ENCODE data around the gene SLC16A10.
A peak's percentile ranks its signal among the peaks of the same experiment; 100 is the strongest.
"Not testable (repeated sequence)": the region's sequence is repeated elsewhere in the genome, so short reads cannot be mapped to it uniquely, and the experiment has no call there.

SLC16A10 gene

DNA sequence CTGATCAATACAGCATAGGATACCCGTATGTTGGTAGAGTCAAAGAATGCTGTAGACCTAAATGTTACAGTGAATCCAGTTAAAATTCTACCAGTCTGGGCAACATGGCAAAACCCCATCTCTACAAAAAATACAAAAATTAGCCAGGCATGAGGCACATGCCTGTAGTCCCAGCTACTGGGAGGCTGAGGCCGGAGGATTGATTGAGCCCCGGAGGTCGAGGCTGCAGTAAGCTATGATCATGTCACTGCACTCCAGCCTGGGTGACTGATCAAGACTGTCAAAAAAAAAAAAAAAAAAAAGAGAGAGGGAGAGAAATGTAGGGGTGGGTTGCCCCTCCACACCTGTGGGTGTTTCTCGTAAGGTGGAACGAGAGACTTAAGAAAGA is 167.5 kb downstream of the SLC16A10 start:
- H3K36me3 ChIP-seq (ENCODE audit: control insufficient read depth, insufficient read depth, low read length, severe bottlenecking), result no peaks in the 10 kb centered on the region
- no peak for DNase-seq (ENCODE audit: low read depth)
- peaks cover 5% of the 10 kb centered on the region for H3K4me1 ChIP-seq (ENCODE audit: control insufficient read depth, insufficient read depth, low read length)
- H3K27me3 ChIP-seq (replicated peaks; ENCODE audit: control insufficient read depth, insufficient read depth, low read length), result no peaks in the 10 kb centered on the region
- H3K9ac ChIP-seq (ENCODE audit: low read length), result no peak overlapping the region
- no peaks in the 10 kb centered on the region for H3K9me3 ChIP-seq (ENCODE audit: control insufficient read depth, low read length)
- H3K4me3 ChIP-seq (ENCODE audit: low read length), result no peak overlapping the region

DNA sequence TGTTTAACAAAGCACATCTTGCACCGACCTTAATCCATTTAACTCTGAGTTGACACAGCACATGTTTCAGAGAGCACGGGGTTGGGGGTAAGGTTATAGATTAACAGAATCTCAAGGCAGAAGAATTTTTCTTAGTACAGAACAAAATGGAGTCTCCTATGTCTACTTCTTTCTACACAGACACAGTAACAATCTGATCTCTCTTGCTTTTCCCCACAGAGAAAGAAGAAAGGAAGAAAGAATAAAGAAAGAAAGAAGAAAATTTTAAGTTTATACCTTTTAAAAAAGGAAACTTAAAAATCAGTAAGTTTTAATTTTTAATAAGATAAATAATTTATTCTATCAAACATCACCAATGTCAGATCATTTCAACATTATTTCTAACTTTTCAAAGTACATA is 168.5 kb downstream of the SLC16A10 start:
- not testable (repeated sequence) for H3K9ac ChIP-seq (ENCODE audit: low read length); H3K4me3 ChIP-seq (ENCODE audit: low read length); H3K36me3 ChIP-seq (ENCODE audit: control insufficient read depth, insufficient read depth, low read length, severe bottlenecking); H3K9me3 ChIP-seq (ENCODE audit: control insufficient read depth, low read length); H3K27me3 ChIP-seq (replicated peaks; ENCODE audit: control insufficient read depth, insufficient read depth, low read length); DNase-seq (ENCODE audit: low read depth)
- peaks cover 13% of the 10 kb centered on the region for H3K4me1 ChIP-seq (ENCODE audit: control insufficient read depth, insufficient read depth, low read length)

DNA sequence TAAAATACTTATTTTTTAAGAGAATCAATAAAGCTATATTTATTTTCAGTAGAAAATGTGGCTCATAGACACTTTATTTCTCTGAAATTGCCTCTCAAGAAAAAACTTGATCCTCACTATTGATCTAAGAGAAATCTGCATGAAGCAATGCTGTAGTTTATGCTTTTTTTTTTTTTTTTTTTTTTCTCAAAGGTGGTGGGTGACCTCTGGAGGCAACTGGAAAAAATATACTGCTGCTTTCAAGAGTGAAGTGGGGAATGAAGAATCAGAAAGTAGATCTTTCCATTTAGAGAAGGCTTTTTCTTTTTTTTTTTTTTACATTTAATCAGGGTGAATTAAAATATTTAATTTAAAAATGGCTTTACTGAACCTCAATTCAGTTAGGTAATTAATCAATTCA is 169.3 kb downstream of the SLC16A10 start:
- DNase-seq (ENCODE audit: low read depth), result no peak
- peaks cover 13% of the 10 kb centered on the region for H3K4me1 ChIP-seq (ENCODE audit: control insufficient read depth, insufficient read depth, low read length)

DNA sequence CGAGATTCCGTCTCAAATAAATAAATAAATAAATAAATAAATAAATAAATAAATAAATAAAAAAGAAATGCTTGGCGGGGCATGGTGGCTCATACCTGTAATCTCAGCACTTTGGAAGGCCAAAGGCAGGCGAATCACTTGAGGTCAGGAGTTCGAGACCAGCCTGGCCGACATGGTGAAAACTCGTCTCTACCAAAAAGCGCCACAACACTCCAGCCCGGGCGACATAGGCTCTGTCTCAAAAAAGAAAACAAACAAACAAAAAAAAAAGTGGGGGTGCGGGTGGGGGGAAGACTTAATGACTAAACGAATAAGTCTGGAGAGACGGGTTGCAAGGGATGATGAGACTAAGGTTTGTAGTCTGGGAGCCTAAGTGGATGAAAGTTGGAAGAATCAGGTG is 170.7 kb downstream of the SLC16A10 start:
- no peaks in the 10 kb centered on the region for H3K27me3 ChIP-seq (replicated peaks; ENCODE audit: control insufficient read depth, insufficient read depth, low read length)
- H3K36me3 ChIP-seq (ENCODE audit: control insufficient read depth, insufficient read depth, low read length, severe bottlenecking), result no peaks in the 10 kb centered on the region
- no peaks in the 10 kb centered on the region for H3K9me3 ChIP-seq (ENCODE audit: control insufficient read depth, low read length)
- no peak for DNase-seq (ENCODE audit: low read depth)
- H3K4me3 ChIP-seq (ENCODE audit: low read length), result no peak overlapping the region
- peaks cover 13% of the 10 kb centered on the region for H3K4me1 ChIP-seq (ENCODE audit: control insufficient read depth, insufficient read depth, low read length)
- H3K9ac ChIP-seq (ENCODE audit: low read length), result no peak overlapping the region

More for the DNA sequence above, 169.3 kb downstream of the SLC16A10 start:
- Histone ChIP-seq H3K36me3 (ENCODE audit: control insufficient read depth, insufficient read depth, low read length, severe bottlenecking) (no peaks in the 10 kb centered on the region), H3K9ac (ENCODE audit: low read length) (no peak overlapping the region), H3K4me3 (ENCODE audit: low read length) (no peak overlapping the region), H3K9me3 (ENCODE audit: control insufficient read depth, low read length) (no peaks in the 10 kb centered on the region), H3K27me3 (replicated peaks; ENCODE audit: control insufficient read depth, insufficient read depth, low read length) (no peaks in the 10 kb centered on the region)

DNA sequence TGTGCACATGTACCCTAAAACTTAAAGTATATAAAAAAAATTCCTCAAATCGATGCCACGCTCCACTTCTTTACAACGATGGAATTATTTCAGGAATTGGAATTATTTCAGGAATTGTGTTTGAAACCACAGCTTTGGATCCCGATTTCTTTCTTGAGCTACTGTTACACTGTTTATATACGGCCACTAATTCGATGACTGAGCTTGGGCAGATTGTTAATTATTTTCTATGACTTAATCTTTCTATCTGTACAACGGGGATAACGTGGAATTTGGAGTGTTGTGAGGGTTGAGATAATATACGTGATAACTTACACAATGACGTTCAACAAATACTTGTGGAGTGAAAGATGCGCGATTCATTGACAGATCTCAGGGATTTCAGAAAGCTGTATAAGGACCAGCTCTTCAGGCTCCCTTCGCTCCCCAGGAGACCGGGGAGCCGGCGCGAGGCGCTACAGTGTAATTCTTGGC is 171.3 kb downstream of the SLC16A10 start:
- Histone ChIP-seq H3K4me3 (ENCODE audit: low read length) (peak overlapping the region; percentile 94), H3K36me3 (ENCODE audit: control insufficient read depth, insufficient read depth, low read length, severe bottlenecking) (no peaks in the 10 kb centered on the region), H3K4me1 (ENCODE audit: control insufficient read depth, insufficient read depth, low read length) (peaks cover 16% of the 10 kb centered on the region), H3K27me3 (replicated peaks; ENCODE audit: control insufficient read depth, insufficient read depth, low read length) (no peaks in the 10 kb centered on the region), H3K9me3 (ENCODE audit: control insufficient read depth, low read length) (no peaks in the 10 kb centered on the region), H3K9ac (ENCODE audit: low read length) (peak overlapping the region; percentile 74)
- DNase-seq (ENCODE audit: low read depth), result no peak

DNA sequence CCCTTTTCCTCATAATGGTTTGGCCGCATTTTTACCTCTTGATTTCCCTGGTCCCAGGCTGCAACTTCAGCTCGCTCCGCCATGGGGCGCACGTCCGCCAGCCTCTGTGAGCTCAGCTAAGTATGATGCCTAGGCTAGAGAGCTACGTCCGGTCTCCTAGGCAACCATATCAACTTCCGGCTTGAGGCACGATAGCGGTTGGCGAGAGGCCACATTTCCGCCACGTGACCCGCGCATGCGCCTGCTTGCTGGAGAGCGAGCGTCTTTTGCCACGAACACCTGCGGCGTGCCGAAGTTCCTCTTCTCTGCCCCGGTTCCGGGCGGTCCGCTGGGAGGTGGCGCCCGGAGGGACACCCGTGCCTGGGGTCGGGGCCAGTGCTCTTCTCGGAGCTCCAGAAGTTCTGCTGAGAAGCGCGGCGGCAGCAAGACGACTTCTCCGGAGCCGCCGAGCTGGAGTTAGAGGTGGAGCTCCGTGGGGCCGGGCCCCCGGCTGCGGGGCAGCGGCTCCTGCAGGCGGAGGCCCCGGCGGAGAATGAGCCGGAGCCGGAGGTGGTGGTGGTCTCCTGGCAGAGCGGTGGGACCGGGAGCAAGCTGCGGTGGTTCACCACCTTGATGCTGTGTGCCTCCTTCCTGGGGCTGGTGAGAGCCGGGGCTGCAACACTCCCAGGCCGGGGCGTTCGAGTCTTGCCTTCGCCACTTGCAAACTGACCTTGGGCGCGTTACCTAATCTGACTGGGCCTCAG is 172.0 kb downstream of the SLC16A10 start:
- peak overlapping the region; percentile 86 for H3K9ac ChIP-seq (ENCODE audit: low read length)
- peaks cover 22% of the 10 kb centered on the region for H3K4me1 ChIP-seq (ENCODE audit: control insufficient read depth, insufficient read depth, low read length)
- DNase-seq (ENCODE audit: low read depth), result peak; percentile 100
- peak overlapping the region; percentile 94 for H3K4me3 ChIP-seq (ENCODE audit: low read length)
- no peaks in the 10 kb centered on the region for H3K27me3 ChIP-seq (replicated peaks; ENCODE audit: control insufficient read depth, insufficient read depth, low read length)
- no peaks in the 10 kb centered on the region for H3K9me3 ChIP-seq (ENCODE audit: control insufficient read depth, low read length)
- H3K36me3 ChIP-seq (ENCODE audit: control insufficient read depth, insufficient read depth, low read length, severe bottlenecking), result no peaks in the 10 kb centered on the region

DNA sequence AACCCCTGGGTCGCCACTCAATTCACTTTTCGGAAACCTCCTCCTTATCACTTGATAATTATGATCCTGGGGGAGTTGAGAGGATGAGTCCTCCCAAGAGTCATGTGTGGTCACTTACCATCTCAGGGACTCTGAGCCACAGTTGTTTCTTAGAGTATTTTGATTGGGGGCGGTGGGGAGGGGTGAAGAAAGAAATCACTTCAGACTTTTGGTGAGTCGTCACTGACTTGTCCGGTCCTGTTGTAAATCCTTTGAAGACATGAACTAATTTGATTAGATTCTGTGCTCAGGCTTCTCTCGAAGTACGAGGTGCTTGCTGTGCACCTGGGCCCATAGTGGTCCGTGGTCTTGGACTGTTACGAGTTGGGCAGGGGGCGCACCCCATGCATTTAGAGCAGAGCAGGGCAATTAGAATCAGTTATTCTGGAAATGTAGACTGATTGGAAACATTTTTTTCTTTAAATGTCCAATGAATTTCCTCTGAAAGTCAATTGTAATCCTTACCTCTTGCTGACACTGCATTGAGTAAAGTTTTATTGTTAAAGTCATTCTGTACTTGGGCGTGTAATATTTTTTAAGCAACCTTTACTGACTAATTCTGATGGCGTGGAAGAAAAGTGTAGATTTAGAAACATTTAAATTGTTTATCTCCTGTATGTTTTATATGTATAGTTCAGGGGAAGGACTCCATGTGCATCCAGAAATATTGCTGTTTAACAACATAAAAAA is 173.4 kb downstream of the SLC16A10 start:
- Histone ChIP-seq H3K4me1 (ENCODE audit: control insufficient read depth, insufficient read depth, low read length) (peaks cover 23% of the 10 kb centered on the region), H3K9ac (ENCODE audit: low read length) (peak overlapping the region; percentile 34), H3K4me3 (ENCODE audit: low read length) (peak overlapping the region; percentile 94), H3K27me3 (replicated peaks; ENCODE audit: control insufficient read depth, insufficient read depth, low read length) (no peaks in the 10 kb centered on the region), H3K9me3 (ENCODE audit: control insufficient read depth, low read length) (no peaks in the 10 kb centered on the region), H3K36me3 (ENCODE audit: control insufficient read depth, insufficient read depth, low read length, severe bottlenecking) (peaks cover 3% of the 10 kb centered on the region)
- no peak for DNase-seq (ENCODE audit: low read depth)

DNA sequence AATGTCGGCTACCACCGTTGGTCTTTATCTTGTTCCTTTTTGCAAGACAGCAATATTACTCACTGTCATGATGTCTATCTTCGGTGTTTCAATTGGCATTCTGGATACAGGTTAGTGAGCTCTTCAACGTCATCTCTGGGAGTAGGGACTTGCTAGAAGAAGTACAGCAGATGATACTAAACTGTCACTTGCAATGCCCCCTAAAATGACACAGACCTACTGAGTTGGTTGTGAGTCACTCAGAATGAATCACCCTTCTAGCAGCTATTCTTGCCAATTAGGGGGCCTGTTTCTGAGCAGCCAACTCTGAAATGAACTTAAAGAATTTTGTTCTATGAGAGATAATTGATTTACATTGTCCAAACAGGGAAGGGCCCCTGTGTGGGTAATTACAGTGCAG is 176.5 kb downstream of the SLC16A10 start:
- Histone ChIP-seq H3K9ac (ENCODE audit: low read length) (no peak overlapping the region), H3K27me3 (replicated peaks; ENCODE audit: control insufficient read depth, insufficient read depth, low read length) (no peaks in the 10 kb centered on the region), H3K36me3 (ENCODE audit: control insufficient read depth, insufficient read depth, low read length, severe bottlenecking) (peaks cover 31% of the 10 kb centered on the region), H3K4me3 (ENCODE audit: low read length) (no peak overlapping the region), H3K9me3 (ENCODE audit: control insufficient read depth, low read length) (no peaks in the 10 kb centered on the region), H3K4me1 (ENCODE audit: control insufficient read depth, insufficient read depth, low read length) (peaks cover 18% of the 10 kb centered on the region)
- DNase-seq (ENCODE audit: low read depth), result peak; percentile 64

DNA sequence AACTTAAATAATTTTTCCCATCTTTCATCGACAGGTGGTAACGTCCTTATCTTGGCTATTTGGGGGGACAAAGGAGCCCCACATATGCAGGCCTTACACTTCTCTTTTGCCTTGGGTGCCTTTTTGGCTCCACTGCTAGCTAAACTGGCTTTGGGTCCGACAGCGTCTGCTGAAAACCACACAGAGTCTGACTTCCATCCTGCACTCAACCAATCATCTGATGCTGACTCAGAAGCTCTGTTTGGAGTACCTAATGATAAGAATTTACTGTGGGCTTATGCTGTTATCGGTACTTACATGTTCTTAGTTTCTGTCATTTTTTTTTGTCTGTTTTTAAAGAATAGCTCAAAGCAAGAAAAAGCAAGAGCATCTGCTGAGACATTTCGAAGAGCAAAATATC is 178.5 kb downstream of the SLC16A10 start:
- no peak overlapping the region for H3K4me3 ChIP-seq (ENCODE audit: low read length)
- H3K9me3 ChIP-seq (ENCODE audit: control insufficient read depth, low read length), result no peaks in the 10 kb centered on the region
- H3K36me3 ChIP-seq (ENCODE audit: control insufficient read depth, insufficient read depth, low read length, severe bottlenecking), result peaks cover 37% of the 10 kb centered on the region
- DNase-seq (ENCODE audit: low read depth), result no peak
- no peaks in the 10 kb centered on the region for H3K27me3 ChIP-seq (replicated peaks; ENCODE audit: control insufficient read depth, insufficient read depth, low read length)
- H3K9ac ChIP-seq (ENCODE audit: low read length), result no peak overlapping the region
- peaks cover 11% of the 10 kb centered on the region for H3K4me1 ChIP-seq (ENCODE audit: control insufficient read depth, insufficient read depth, low read length)

DNA sequence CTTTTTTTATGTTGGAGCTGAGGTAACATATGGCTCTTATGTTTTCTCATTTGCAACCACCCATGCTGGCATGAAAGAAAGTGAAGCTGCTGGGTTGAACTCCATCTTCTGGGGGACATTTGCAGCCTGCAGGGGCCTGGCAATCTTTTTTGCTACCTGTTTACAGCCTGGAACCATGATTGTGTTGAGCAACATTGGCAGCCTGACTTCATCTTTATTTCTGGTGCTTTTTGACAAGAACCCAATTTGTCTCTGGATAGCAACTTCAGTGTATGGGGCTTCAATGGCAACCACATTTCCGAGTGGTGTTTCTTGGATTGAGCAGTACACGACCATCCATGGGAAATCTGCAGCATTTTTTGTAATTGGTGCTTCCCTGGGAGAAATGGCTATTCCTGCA is 179.0 kb downstream of the SLC16A10 start:
- Histone ChIP-seq H3K9ac (ENCODE audit: low read length) (no peak overlapping the region), H3K9me3 (ENCODE audit: control insufficient read depth, low read length) (no peaks in the 10 kb centered on the region), H3K4me3 (ENCODE audit: low read length) (no peak overlapping the region), H3K4me1 (ENCODE audit: control insufficient read depth, insufficient read depth, low read length) (peaks cover 11% of the 10 kb centered on the region), H3K36me3 (ENCODE audit: control insufficient read depth, insufficient read depth, low read length, severe bottlenecking) (peaks cover 37% of the 10 kb centered on the region), H3K27me3 (replicated peaks; ENCODE audit: control insufficient read depth, insufficient read depth, low read length) (no peaks in the 10 kb centered on the region)
- DNase-seq (ENCODE audit: low read depth), result no peak

DNA sequence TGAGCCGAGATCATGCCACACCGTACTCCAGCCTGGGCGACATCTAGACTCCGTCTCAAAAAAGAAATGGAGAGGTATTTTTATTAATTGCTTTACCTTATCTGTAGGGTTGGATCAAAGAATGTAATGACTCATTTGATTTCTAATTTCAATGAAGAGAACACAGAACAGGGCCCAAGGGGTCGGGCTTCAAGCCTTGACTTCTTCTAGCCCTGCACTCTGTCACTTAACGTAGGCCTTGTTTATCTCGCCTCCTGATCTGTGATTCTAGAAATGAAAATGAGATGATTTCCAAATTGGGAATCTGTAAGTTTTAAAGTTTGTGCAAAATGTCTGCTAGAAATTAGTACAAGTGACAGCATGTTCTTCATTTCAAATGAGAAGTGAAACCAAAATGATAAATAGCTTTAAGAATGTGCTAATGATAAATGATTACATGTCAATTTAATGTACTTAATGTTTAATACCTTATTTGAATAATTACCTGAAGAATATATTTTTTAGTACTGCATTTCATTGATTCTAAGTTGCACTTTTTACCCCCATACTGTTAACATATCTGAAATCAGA is 180.5 kb downstream of the SLC16A10 start:
- DNase-seq (ENCODE audit: low read depth), result no peak
- H3K4me1 ChIP-seq (ENCODE audit: control insufficient read depth, insufficient read depth, low read length), result peaks cover 11% of the 10 kb centered on the region
- H3K9ac ChIP-seq (ENCODE audit: low read length), result no peak overlapping the region
- H3K4me3 ChIP-seq (ENCODE audit: low read length), result no peak overlapping the region
- no peaks in the 10 kb centered on the region for H3K9me3 ChIP-seq (ENCODE audit: control insufficient read depth, low read length)
- peaks cover 37% of the 10 kb centered on the region for H3K36me3 ChIP-seq (ENCODE audit: control insufficient read depth, insufficient read depth, low read length, severe bottlenecking)
- no peaks in the 10 kb centered on the region for H3K27me3 ChIP-seq (replicated peaks; ENCODE audit: control insufficient read depth, insufficient read depth, low read length)

All from adipocyte (in vitro differentiated cells).